CD14-positive monocyte (primary cell): ENCODE results near the gene SFRP4. TPM values are rescaled to one million over a fixed set of nuclear protein-coding genes. Genes with fewer than 3 reads are reported as not detected.

Experiments
- DNase-seq, 3 donors: peaks; one replicate each; pipeline ENCODE4 v3.0.0-alpha.2; 2011 to 2022
- H2AFZ ChIP-seq: 2 replicates; pipeline ENCODE4 v1.6.0; 2012; ENCODE audit warnings: mild to moderate bottlenecking, low read depth, low read length, inconsistent platforms; ENCODE audit not compliant: insufficient read depth, poor library complexity, severe bottlenecking
- H3K27ac ChIP-seq, 2 donors: 1 replicate in 1 of 2; 2 replicates in 1 of 2; pipeline ENCODE4 v1.5.1; 2012 to 2013; ENCODE audit warnings: low read length in 2 of 2, control low read depth in 1 of 2, inconsistent platforms in 1 of 2, low read depth in 1 of 2, mild to moderate bottlenecking in 1 of 2
- H3K27me3 ChIP-seq, 2 donors: one replicate each; pipeline versions ENCODE4 v1.6.0 to v1.6.1; 2011 to 2013; ENCODE audit warnings: low read length in 2 of 2; ENCODE audit not compliant: control insufficient read depth in 2 of 2, insufficient read depth in 2 of 2
- H3K36me3 ChIP-seq, 2 donors: replicated peaks in 1 of 2; 1 replicate in 1 of 2; 2 replicates in 1 of 2; pipeline versions ENCODE4 v1.5.1 to v1.6.1; 2012 to 2013; ENCODE audit warnings: low read length in 2 of 2, control low read depth in 1 of 2, inconsistent platforms in 1 of 2, mild to moderate bottlenecking in 1 of 2; ENCODE audit not compliant: insufficient read depth in 2 of 2, control insufficient read depth in 1 of 2
- H3K4me1 ChIP-seq, 2 donors: 1 replicate in 1 of 2; 2 replicates in 1 of 2; pipeline versions ENCODE4 v1.5.1 to v1.6.1; 2012 to 2013; ENCODE audit warnings: low read length in 2 of 2, control low read depth in 1 of 2, inconsistent platforms in 1 of 2, mild to moderate bottlenecking in 1 of 2, moderate library complexity in 1 of 2; ENCODE audit not compliant: insufficient read depth in 2 of 2, control insufficient read depth in 1 of 2
- H3K4me2 ChIP-seq: replicated peaks from 2 replicates; pipeline ENCODE3; 2012; ENCODE audit warnings: low read length, moderate library complexity, mild to moderate bottlenecking; ENCODE audit not compliant: poor library complexity, severe bottlenecking; ENCODE audit errors: extremely low read depth
- H3K4me3 ChIP-seq, 3 experiments: fragments of 200-600 bp in 1 of 3; sonication (generic) in 1 of 3; replicated peaks in 1 of 3; 1 replicate in 2 of 3; 2 replicates in 1 of 3; pipeline ENCODE4 v1.5.1; 2011 to 2013; ENCODE audit warnings: low read length in 3 of 3, mild to moderate bottlenecking in 3 of 3, control low read depth in 2 of 3, low read depth in 2 of 3, inconsistent platforms in 1 of 3, moderate library complexity in 1 of 3
- H3K79me2 ChIP-seq: 2 replicates; pipeline ENCODE4 v1.6.0; 2012; ENCODE audit warnings: mild to moderate bottlenecking, control low read depth, inconsistent platforms, low read length, moderate library complexity; ENCODE audit not compliant: insufficient read depth
- H3K9ac ChIP-seq: 2 replicates; pipeline ENCODE4 v1.6.0; 2017; ENCODE audit warnings: low read length, mild to moderate bottlenecking; ENCODE audit not compliant: insufficient read depth, poor library complexity, severe bottlenecking
- H3K9me3 ChIP-seq, 2 donors: replicated peaks in 1 of 2; 1 replicate in 1 of 2; 2 replicates in 1 of 2; pipeline versions ENCODE4 v1.5.1 to v1.6.1; 2012 to 2013; ENCODE audit warnings: low read length in 2 of 2, control low read depth in 1 of 2; ENCODE audit not compliant: control insufficient read depth in 1 of 2, insufficient read depth in 1 of 2
- H4K20me1 ChIP-seq: 2 replicates; pipeline ENCODE4 v1.6.0; 2012; ENCODE audit warnings: mild to moderate bottlenecking, low read length, control low read depth, moderate library complexity; ENCODE audit not compliant: insufficient read depth
- H3K27ac Mint-ChIP-seq, 7 donors: one replicate each; pipeline ENCODE4 v1.8.0; 2020; ENCODE audit warnings: mild to moderate bottlenecking in 7 of 7, mixed read lengths in 7 of 7, moderate library complexity in 6 of 7, inconsistent platforms in 2 of 7
- H3K27me3 Mint-ChIP-seq, 3 donors: one replicate each; pipeline ENCODE4 v1.8.0; 2021 to 2022; ENCODE audit warnings: low read depth in 3 of 3, mild to moderate bottlenecking in 3 of 3, mixed read lengths in 3 of 3, moderate library complexity in 3 of 3, inconsistent platforms in 1 of 3
- H3K36me3 Mint-ChIP-seq, 2 donors: one replicate each; pipeline ENCODE4 v1.8.0; 2020; ENCODE audit warnings: mixed read lengths in 2 of 2, inconsistent platforms in 1 of 2, mild to moderate bottlenecking in 1 of 2
- H3K4me1 Mint-ChIP-seq: one replicate; pipeline ENCODE4 v1.8.0; 2020; ENCODE audit warnings: mild to moderate bottlenecking, mixed read lengths
- H3K4me3 Mint-ChIP-seq, 2 donors: one replicate each; pipeline ENCODE4 v1.8.0; 2020; ENCODE audit warnings: mild to moderate bottlenecking in 2 of 2, mixed read lengths in 2 of 2, moderate library complexity in 1 of 2
- H3K9me3 Mint-ChIP-seq, 7 donors: one replicate each; pipeline ENCODE4 v1.8.0; 2020 to 2022; ENCODE audit warnings: mixed read lengths in 7 of 7, mild to moderate bottlenecking in 6 of 7, moderate library complexity in 6 of 7, inconsistent platforms in 2 of 7
- WGBS: methylation state at CpG from one replicate; pipeline ENCODE4 v1.1.5; 2013; ENCODE audit warnings: missing lambda C conversion rate; ENCODE audit not compliant: insufficient coverage; 5-methylcytosine and 5-hydroxymethylcytosine counted together
- intact Hi-C, 2 donors: fragments of 100-400 bp; cut with micrococcal nuclease; formaldehyde crosslinking; loops; one replicate each; pipeline versions ENCODE4 v1.15.0 to v1.15.1; 2023
- polyA plus RNA-seq, 3 donors: library from polyadenylated mRNA; depleted of rRNA in 1 of 3; unstranded in 2 of 3; stranded (reverse) in 1 of 3; fragments of 300-500 nt in 2 of 3; fragments of >200 nt in 1 of 3; fragmentation: Illumina TruSeq in 2 of 3; gene quantifications; 1 replicate in 2 of 3; 2 replicates in 1 of 3; pipeline ENCODE4 v1.2.3, GENCODE V29; 2012 to 2021
- TF ChIP-seq, protein P1 (sequence below): fragments of 200-600 bp; IDR thresholded peaks from one replicate; pipeline ENCODE4 v1.8.0; 2022; ENCODE audit warnings: antibody characterized with exemption, mild to moderate bottlenecking

Gene SFRP4
- polyA plus RNA-seq, 3 donors = not detected

DNA sequence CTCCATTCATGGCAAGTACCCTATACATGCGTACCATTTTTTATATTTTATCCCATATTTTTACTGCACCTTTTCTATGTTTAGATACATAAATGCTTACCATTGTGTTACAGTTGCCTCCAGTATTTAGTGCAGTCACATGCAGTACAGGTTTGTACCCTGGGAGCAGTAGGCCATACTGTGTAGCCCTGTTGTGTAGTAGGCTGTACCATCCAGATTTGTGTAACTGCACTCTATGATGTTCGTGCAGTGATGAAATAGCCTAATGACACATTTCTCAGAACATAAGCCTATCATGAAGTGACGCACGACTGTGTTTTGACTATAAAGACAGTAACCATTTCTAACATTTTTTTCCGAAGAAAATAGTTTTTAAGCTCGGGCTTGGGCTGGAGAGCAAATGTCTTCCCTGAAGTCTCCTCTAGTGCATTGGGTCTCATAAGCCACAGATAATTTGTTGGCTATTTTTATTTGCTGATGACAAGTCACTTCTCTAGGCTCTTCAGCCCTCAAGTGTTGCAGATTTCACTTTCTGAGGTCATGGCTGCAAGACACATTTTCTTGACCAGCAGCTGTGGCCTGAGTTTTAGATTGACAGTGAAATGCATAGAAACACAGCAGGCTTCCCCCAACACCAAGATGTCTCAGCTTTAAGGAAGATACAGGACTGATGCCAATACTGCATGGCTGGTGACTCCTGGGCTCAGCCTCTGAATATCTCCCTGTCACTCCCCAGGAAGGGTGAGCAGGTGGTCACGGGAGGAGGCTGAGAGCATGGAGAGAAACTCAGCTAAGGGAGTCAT, 30.7 kb upstream of the SFRP4 start:
- no peak for DNase-seq
- Histone ChIP-seq H3K36me3 (no peaks in the 10 kb centered on the region), H3K9me3 (no peaks in the 10 kb centered on the region), H3K4me1 (peaks cover 5 to 6% of the 10 kb centered on the region in 2 donors), H3K79me2 (no peaks in the 10 kb centered on the region), H3K4me2 (no peak overlapping the region), H4K20me1 (no peaks in the 10 kb centered on the region), H3K27ac (no peak overlapping the region), H3K4me3 (no peak overlapping the region), H2AFZ (no peak overlapping the region), H3K9ac (no peak overlapping the region), H3K27me3 (no peaks in the 10 kb centered on the region)
- TF ChIP-seq, protein P1, sequence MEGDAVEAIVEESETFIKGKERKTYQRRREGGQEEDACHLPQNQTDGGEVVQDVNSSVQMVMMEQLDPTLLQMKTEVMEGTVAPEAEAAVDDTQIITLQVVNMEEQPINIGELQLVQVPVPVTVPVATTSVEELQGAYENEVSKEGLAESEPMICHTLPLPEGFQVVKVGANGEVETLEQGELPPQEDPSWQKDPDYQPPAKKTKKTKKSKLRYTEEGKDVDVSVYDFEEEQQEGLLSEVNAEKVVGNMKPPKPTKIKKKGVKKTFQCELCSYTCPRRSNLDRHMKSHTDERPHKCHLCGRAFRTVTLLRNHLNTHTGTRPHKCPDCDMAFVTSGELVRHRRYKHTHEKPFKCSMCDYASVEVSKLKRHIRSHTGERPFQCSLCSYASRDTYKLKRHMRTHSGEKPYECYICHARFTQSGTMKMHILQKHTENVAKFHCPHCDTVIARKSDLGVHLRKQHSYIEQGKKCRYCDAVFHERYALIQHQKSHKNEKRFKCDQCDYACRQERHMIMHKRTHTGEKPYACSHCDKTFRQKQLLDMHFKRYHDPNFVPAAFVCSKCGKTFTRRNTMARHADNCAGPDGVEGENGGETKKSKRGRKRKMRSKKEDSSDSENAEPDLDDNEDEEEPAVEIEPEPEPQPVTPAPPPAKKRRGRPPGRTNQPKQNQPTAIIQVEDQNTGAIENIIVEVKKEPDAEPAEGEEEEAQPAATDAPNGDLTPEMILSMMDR = no peak
- Mint-ChIP-seq H3K36me3 (peaks cover 3% of the 10 kb centered on the region in 2 donors), H3K9me3 (peaks cover 0 to 3% (median 0%) of the 10 kb centered on the region in 7 donors), H3K27me3 (no peaks in the 10 kb centered on the region), H3K4me1 (peaks cover 15% of the 10 kb centered on the region), H3K4me3 (no peak overlapping the region), H3K27ac (no peak overlapping the region)
- WGBS = 92% methylated on average over 2 of the region's 7 CpGs
- intact Hi-C loops = no loop called here

DNA sequence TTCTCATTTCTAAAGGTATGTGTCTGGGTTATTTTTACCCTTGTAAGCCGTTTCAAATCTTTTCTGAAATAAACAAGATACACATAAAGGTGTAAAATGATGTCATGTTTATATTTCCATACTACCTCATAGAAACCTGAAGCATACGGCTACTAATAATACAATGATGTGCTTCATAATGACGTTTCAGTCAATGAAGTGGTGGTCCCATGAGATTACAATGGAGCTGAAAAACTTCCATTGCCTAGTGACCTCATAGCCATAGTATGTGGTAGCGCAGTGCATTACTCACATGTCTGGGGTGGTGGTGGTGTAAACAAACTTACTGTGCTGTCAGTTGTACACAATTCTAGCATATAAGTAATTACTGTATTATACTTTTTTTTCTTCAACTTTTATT, 28.7 kb upstream of the SFRP4 start:
- no peaks in the 10 kb centered on the region for H3K4me1 Mint-ChIP-seq
- no peak overlapping the region for H3K27ac Mint-ChIP-seq

More for the DNA sequence above, 28.7 kb upstream of the SFRP4 start:
- H3K27me3 Mint-ChIP-seq = no peaks in the 10 kb centered on the region
- no peak overlapping the region for H3K9ac ChIP-seq
- H3K9me3 ChIP-seq = no peaks in the 10 kb centered on the region
- intact Hi-C loops = no loop called here
- no peak for DNase-seq
- H3K4me3 Mint-ChIP-seq = no peak overlapping the region
- H3K79me2 ChIP-seq = no peaks in the 10 kb centered on the region
- H3K4me3 ChIP-seq = no peak overlapping the region
- TF ChIP-seq, protein P1 = no peak
- WGBS = no CpG with 5 or more reads among the region's 4 CpGs
- no peaks in the 10 kb centered on the region for H3K27me3 ChIP-seq
- no peak overlapping the region for H3K4me2 ChIP-seq
- H4K20me1 ChIP-seq = no peaks in the 10 kb centered on the region
- H3K4me1 ChIP-seq = no peaks in the 10 kb centered on the region
- peaks cover 0 to 3% (median 0%) of the 10 kb centered on the region in 7 donors for H3K9me3 Mint-ChIP-seq
- no peak overlapping the region for H2AFZ ChIP-seq
- H3K36me3 ChIP-seq = no peaks in the 10 kb centered on the region
- peaks cover 2 to 3% of the 10 kb centered on the region in 2 donors for H3K36me3 Mint-ChIP-seq
- H3K27ac ChIP-seq = no peak overlapping the region
